Adrenal gland (tissue), 12 donors: Measurements from ENCODE around the gene ADARB2. TPM values are rescaled to one million over a fixed set of nuclear protein-coding genes. Genes with fewer than 3 reads are reported as not detected.

Experiments used
- DNase-seq, 7 donors: peaks; one replicate each; pipeline ENCODE4 v3.0.0-alpha.2; 2019 to 2020
- H3K27ac ChIP-seq, 5 donors: fragments of 200-600 bp; sonication (generic) in 4 of 5; 1 replicate in 3 of 5; 2 replicates in 2 of 5; pipeline versions ENCODE4 v1.5.1 to v1.8.0; 2016 to 2020; ENCODE audit warnings: mild to moderate bottlenecking in 1 of 5
- H3K27me3 ChIP-seq: fragments of 200-600 bp; 2 replicates; pipeline ENCODE4 v1.8.0; 2021
- H3K36me3 ChIP-seq, 2 donors: fragments of 200-600 bp; replicated peaks in 1 of 2; 1 replicate in 1 of 2; 2 replicates in 1 of 2; pipeline versions ENCODE4 v1.5.1 to v1.8.0; 2018 to 2022
- H3K4me1 ChIP-seq, 2 donors: fragments of 200-600 bp; replicated peaks in 1 of 2; 1 replicate in 1 of 2; 2 replicates in 1 of 2; pipeline versions ENCODE4 v1.5.1 to v1.8.0; 2018 to 2021
- H3K4me3 ChIP-seq, 4 donors: fragments of 200-600 bp; sonication (generic) in 3 of 4; one replicate each; pipeline ENCODE4 v1.5.1; 2016 to 2018
- H3K9me3 ChIP-seq, 3 donors: fragments of 200-600 bp; sonication (generic) in 1 of 3; replicated peaks in 1 of 3; 1 replicate in 2 of 3; 2 replicates in 1 of 3; pipeline versions ENCODE4 v1.5.1 to v1.8.0; 2016 to 2021
- POLR2A ChIP-seq, 2 donors: fragments of 450-650 bp; IDR thresholded peaks; one replicate each; pipeline ENCODE4 v1.6.1; 2017; ENCODE audit warnings: antibody characterized with exemption in 2 of 2, mild to moderate bottlenecking in 2 of 2, moderate library complexity in 1 of 2
- WGBS, 4 donors: extraction: QIAGEN DNeasy Blood & Tissue Kit in 2 of 4; methylation state at CpG; one replicate each; pipeline versions ENCODE4 v1.1.5 to v1.1.7; 2013 to 2017; 5-methylcytosine and 5-hydroxymethylcytosine counted together
- intact Hi-C, 2 donors: fragments of 100-400 bp; cut with DNase I; formaldehyde crosslinking; loops; one replicate each; pipeline versions ENCODE4 v1.14.1 to v1.15.0; 2022 to 2023
- polyA plus RNA-seq, 3 donors: library from polyadenylated mRNA; stranded (reverse); fragments of 200-250 nt in 2 of 3; fragments of 350-450 nt in 1 of 3; fragmentation: Illumina TruSeq in 1 of 3; extraction: RNeasy Lipid Tissue Mini Kit (QIAGEN cat#74804) in 1 of 3; gene quantifications; one replicate each; pipeline ENCODE4 v1.2.3, GENCODE V29; 2013 to 2014
- total RNA-seq, 9 donors: library from RNA; depleted of rRNA in 4 of 9; stranded (reverse); fragments of >200 nt in 4 of 9; fragments of 120-200 nt in 1 of 9; fragmentation: NEBNext Ultra II Directional in 1 of 9; extraction: Animal tissue kit (Norgen Biotek cat#: 25700) in 1 of 9; gene quantifications; one replicate each; pipeline versions ENCODE4 v1.1.0 to v1.2.4, GENCODE V29; 2013 to 2023
- TF ChIP-seq, protein P1 (sequence below), 6 experiments: fragments of 450-650 bp in 4 of 6; fragments of 200-600 bp in 2 of 6; sonication (generic) in 1 of 6; IDR thresholded peaks; 1 replicate in 5 of 6; 2 replicates in 1 of 6; pipeline versions ENCODE4 v1.5.1 to v1.8.0; 2016 to 2021; ENCODE audit warnings: antibody characterized with exemption in 6 of 6, mild to moderate bottlenecking in 2 of 6, moderate library complexity in 1 of 6
- donor health status: healthy with polysubstance abuse.
- donor health status: Bipolar disorder and iron deficiency.
- donor health status: DM: yes; HTN: yes; CAD: no.
- donor health status: DM: no; HTN: no; CAD: no.
- donor health status: DM: no; HTN: no; CAD: no.
- donor health status: DM: yes; HTN: yes; CAD: no.

Gene ADARB2
- total and polyA plus RNA-seq, 12 donors = 0.14 to 3.1 (median 0.91) TPM

DNA sequence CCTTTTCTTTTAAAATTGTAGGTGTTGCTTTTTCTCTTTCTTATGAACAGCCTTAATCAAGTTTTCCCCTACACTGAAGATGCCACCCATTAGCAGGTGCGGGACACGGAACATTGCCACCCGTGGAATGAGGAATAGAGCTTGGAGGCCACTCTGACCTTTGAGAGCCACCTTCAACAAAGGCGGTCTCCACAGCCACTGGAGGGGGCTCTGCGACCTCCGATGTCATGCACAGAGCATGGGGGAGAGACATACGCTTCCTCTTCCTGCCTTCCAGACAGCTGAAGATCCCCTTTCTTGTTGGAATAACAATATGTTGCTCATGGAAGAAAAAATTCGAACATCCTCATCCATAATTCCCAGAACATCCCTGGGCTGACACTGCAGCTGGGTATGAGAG is 39.1 kb downstream of the ADARB2 start:
- Histone ChIP-seq H3K9me3 (no peaks in the 10 kb centered on the region), H3K4me3 (no peak overlapping the region)
- WGBS, 4 donors = 72 to 76% (median 74%) methylated on average over 8 of the region's 8 CpGs

DNA sequence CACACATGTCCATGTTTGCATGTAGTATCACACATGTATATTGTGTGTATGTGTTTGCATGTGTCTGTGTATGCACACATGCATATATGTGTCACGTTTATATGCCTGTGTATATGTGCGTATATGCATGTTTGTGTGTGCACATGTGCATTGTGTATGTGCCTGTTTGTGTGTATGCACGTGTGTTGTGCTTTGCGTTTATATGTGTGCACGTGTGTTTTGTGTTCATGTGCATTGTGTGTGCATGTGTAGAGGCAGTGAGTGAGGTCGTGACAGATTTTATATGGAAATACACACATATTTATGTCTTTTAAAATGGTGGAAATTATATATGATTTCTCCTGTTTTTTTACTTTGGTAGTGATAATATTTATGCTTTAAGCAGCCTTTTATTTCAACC is 41.2 kb downstream of the ADARB2 start:
- DNase-seq = no peak
- Histone ChIP-seq H3K36me3 (no peaks in the 10 kb centered on the region), H3K9me3 (no peaks in the 10 kb centered on the region), H3K4me3 (no peak overlapping the region), H3K27ac (no peak overlapping the region), H3K27me3 (no peaks in the 10 kb centered on the region), H3K4me1 (no peaks in the 10 kb centered on the region)
- no peak for TF ChIP-seq POLR2A (IDR thresholded peaks at IDR 0.05)
- TF ChIP-seq, protein P1, sequence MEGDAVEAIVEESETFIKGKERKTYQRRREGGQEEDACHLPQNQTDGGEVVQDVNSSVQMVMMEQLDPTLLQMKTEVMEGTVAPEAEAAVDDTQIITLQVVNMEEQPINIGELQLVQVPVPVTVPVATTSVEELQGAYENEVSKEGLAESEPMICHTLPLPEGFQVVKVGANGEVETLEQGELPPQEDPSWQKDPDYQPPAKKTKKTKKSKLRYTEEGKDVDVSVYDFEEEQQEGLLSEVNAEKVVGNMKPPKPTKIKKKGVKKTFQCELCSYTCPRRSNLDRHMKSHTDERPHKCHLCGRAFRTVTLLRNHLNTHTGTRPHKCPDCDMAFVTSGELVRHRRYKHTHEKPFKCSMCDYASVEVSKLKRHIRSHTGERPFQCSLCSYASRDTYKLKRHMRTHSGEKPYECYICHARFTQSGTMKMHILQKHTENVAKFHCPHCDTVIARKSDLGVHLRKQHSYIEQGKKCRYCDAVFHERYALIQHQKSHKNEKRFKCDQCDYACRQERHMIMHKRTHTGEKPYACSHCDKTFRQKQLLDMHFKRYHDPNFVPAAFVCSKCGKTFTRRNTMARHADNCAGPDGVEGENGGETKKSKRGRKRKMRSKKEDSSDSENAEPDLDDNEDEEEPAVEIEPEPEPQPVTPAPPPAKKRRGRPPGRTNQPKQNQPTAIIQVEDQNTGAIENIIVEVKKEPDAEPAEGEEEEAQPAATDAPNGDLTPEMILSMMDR (IDR thresholded peaks at IDR 0.05) = no peak
- intact Hi-C loops = no loop called here
- WGBS, 4 donors = 75 to 91% (median 82%) methylated on average over 6 of the region's 6 CpGs

More for the DNA sequence above, 39.1 kb downstream of the ADARB2 start:
- intact Hi-C loops = no loop called here
- TF ChIP-seq, protein P1 (IDR thresholded peaks at IDR 0.05) = no peak
- no peaks in the 10 kb centered on the region for H3K36me3 ChIP-seq
- no peaks in the 10 kb centered on the region for H3K27me3 ChIP-seq
- no peak for DNase-seq
- H3K4me1 ChIP-seq = no peaks in the 10 kb centered on the region
- no peak overlapping the region for H3K27ac ChIP-seq

DNA sequence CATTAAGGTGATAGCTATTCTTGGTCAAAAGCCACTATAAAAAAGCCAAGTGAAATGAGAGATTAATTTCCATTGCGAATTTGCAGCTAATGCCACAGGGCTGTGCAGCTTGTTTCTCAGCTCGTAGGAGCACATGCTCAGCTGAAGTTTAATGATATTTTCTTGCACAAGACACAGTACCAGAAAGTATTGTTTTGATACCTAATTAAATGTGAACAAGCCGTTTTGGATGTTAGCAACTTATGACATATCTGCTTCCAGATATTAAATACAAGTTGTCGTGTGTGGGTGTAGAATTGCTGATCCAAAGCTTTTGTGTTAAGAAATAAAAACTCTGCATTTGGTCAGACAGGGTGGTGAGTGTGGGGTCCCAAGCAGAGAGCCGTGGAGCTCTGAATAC is 47.2 kb downstream of the ADARB2 start:
- Histone ChIP-seq H3K27me3 (no peaks in the 10 kb centered on the region), H3K4me1 (no peaks in the 10 kb centered on the region), H3K36me3 (no peaks in the 10 kb centered on the region), H3K27ac (no peak overlapping the region), H3K9me3 (no peaks in the 10 kb centered on the region), H3K4me3 (no peak overlapping the region)
- DNase-seq = no peak
- intact Hi-C loops = no loop called here
- 55 to 68% (median 61%) methylated on average over 5 of the region's 5 CpGs for WGBS, 4 donors
- TF ChIP-seq POLR2A (IDR thresholded peaks at IDR 0.05) = no peak
- TF ChIP-seq, protein P1 (IDR thresholded peaks at IDR 0.05) = no peak

DNA sequence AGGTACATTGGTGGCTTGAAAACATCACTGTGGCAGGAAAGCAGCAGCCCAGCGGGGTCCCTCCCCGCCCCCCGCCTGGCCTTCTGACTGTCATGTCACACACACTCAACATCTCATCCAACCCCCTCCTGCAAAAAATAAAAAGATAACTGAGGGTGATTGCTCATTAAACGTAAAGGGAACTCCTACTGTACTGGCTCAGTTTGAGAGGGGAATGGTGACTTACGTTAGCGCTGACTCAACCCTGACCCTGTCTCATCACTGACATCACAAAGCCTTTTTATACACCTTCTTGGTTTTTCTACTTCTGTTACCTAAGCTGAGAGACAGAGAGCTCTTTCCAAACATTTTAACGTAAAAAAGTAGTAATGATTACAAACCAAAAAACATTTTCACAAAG is 48.8 kb downstream of the ADARB2 start:
- DNase-seq = no peak
- Histone ChIP-seq H3K9me3 (no peaks in the 10 kb centered on the region), H3K4me3 (no peak overlapping the region), H3K27me3 (no peaks in the 10 kb centered on the region), H3K36me3 (no peaks in the 10 kb centered on the region), H3K4me1 (no peaks in the 10 kb centered on the region), H3K27ac (no peak overlapping the region)
- intact Hi-C loops = no loop called here
- WGBS, 4 donors = 71 to 78% (median 72%) methylated on average over 7 of the region's 7 CpGs
- TF ChIP-seq, protein P1 (IDR thresholded peaks at IDR 0.05) = no peak
- no peak for TF ChIP-seq POLR2A (IDR thresholded peaks at IDR 0.05)
